GM18511 (cell line): ENCODE results near the gene SEC14L2.
A peak's percentile ranks its signal among the peaks of the same experiment; 100 is the strongest.
"Not testable (repeated sequence)": the region's sequence is repeated elsewhere in the genome, so short reads cannot be mapped to it uniquely, and the experiment has no call there.

Experiments used
- ATAC-seq: cut with Tn5 transposase; IDR thresholded peaks from one replicate; pipeline ENCODE4 v1.9.1; 2021; ENCODE audit warnings: mild to moderate bottlenecking, moderate library complexity; ENCODE audit not compliant: unreplicated experiment

SEC14L2 gene

DNA sequence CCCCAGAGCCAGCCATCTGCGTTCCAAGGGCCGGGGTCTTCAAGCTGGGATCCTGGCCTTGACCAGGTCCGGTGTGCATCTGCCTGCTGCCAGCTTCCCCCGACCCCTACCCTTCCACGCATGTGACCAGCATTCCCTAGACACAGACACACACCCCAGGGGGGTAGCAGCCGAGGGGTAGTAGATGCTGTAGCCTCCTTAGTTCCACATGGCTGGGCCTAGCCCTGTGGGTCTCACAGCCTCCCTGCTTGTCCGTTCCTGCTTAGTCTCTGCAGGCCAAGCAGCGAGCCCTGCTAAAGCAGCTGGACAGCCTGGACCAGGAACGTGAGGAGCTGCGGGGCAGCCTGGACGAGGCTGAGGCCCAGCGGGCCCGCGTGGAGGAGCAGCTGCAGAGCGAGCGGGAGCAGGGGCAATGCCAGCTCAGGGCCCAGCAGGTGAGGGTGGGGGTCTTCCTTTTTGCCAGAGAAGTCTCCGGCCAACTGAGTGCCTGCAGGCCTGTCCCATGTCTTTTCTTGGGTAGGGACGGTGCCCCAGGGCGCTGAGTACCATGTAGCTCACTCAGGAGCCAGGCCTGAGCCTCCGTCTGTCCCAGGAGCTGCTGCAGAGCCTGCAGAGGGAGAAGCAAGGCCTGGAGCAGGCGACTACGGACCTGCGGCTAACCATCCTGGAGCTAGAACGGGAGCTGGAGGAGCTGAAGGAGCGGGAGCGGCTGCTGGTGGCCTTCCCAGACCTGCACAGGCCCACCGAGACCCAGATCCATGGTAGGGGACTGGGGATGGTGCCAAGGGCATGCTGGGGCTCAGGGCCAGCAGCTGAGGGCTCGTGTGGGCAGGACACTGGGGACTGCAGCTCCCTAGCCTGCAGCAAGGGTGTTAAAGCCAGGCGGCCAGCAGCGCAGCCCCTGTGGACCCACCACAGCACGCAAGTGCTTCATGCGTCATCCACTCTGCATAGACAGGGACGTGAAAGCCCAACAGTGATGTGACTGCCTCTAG, 23.2 kb upstream of the SEC14L2 start:
- ATAC-seq, result no peak

DNA sequence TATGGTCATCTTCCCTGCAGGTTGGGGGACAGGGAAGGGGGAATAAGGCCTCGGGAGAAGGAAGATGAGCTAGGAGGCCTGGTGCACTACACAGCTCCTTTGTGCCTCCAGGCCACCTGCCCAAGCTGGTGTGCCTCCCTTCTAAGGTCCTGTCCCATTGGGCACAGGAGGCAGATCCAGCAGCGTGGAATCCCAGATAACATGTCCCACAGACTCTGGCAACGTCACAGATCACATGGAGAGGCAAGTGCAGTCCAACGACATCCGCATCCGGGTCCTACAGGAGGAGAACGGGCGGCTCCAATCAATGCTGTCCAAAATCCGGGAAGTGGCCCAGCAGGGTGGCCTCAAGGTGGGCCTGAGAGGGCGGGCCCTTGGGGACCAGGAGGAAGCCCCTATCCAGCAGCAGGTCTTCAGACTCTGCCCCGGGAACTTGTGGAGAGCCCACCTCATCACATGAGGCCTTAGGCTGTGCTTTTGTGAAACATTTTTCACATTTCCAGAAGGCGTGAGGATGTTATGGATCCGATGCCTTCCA, 21.4 kb upstream of the SEC14L2 start:
- ATAC-seq, result no peak

DNA sequence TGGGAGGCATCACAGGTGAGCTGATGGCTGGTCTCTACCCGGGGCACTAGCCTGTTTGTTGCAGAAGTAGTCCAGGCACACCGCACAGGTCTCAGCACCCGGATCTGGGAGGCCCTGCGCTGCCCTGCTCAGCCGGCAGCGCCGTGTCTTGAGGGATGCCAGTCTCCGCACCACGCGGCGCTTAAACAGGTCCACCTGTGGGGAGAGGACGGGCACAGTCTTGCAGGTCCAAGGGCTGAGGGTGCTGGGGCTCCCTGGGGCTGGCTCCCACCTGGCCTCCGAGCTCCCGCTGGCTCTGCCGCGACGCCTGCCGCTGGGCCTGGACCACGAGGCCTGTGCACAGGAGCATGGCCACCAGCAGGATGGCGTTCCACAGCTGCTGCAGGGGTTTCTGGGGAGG, 16.8 kb upstream of the SEC14L2 start:
- no peak for ATAC-seq

DNA sequence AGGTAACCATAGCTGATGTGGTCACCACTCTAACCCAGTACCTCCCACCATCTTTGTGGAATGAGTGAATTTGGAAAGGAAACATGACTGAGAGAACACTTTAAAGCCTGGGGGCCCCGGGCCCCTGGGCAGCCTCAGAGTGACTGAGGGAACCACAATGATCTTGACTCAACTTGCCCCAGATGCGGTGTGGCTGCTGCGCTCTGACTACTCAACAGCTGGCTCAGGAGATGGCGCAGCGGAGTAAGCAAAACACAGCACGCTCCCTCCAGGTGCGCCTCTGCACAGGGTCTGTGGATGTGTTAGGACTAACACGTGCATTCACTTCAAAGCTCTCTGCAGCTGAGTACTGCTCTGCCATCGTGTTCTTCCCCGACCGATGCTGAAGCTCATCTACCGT, 15.6 kb upstream of the SEC14L2 start:
- ATAC-seq, result no peak

DNA sequence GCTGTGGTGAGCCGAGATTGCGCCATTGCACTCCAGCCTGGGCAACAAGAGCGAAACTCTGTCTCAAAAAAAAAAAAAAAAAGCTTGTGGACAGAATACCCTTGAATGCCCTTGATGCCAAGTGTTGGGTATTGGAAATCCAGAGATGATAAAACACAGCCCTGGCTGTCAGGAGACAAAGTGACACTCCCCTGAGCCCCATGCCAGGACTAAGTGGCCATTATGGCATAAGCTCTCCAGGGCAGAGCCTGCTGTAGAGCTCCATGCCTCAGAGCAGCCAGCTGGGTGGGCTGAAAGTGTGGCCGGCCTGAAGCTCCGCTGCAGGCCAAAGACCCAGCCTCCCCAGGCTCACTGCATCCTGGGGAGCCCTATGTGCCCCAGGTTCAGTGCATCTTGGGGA, 14.5 kb upstream of the SEC14L2 start:
- no peak for ATAC-seq

DNA sequence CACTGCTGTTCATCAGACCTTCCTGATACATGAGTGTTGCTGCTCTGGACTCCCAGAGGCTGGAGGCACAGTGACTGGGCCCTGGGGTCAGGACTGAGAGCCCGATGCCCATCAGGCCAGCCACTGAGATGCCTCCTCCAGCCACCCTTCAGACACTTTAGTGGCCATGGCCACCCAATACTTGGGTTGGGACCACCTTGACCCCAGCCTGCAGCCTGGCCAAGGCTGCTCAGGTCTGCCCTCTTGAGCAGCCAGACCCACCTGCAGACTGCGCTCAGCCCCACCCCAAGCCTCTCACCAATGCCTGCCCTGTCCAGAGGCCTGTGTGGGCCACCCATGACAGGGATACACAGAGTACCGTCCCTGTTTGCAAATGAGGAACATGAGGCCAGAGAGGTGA, 13.8 kb upstream of the SEC14L2 start:
- no peak for ATAC-seq

DNA sequence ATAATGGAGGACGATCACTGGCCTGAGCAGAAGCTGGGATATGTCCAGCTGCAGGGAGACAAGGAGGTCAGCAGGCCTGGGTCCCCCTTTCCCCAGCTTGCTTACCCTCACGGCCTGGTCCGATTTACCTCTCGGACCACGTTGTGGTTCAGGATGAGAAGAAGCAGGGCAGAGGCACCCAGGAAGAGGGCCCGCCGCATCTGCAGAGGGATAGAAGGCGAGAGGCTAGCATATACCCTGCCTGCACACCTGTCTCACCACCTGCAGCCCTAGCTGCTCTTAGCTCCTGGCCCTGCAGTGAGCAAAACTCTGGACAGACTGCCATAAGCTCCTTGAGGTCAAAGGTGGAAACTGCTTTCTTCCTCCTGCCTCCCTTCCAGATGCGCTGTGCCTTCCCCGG, 10.9 kb upstream of the SEC14L2 start:
- no peak for ATAC-seq

DNA sequence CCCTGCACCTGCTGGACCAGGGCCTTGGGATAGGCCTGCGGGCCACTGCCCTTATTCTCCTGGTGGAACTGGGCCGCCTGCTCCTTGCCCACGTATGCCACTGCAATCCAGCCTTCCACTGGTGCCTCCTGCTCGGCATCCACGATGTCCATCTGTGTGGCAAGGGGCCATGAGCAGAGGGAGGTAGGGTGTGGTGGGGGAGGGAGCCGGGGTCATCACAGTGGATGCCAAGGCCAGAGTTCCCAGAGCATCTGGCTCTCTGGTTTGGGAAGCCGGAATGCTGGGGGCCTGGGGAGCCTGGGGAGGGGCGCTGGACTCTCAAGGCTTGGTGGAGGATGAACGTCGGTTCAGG, 10.2 kb upstream of the SEC14L2 start:
- peak; percentile 6 for ATAC-seq

DNA sequence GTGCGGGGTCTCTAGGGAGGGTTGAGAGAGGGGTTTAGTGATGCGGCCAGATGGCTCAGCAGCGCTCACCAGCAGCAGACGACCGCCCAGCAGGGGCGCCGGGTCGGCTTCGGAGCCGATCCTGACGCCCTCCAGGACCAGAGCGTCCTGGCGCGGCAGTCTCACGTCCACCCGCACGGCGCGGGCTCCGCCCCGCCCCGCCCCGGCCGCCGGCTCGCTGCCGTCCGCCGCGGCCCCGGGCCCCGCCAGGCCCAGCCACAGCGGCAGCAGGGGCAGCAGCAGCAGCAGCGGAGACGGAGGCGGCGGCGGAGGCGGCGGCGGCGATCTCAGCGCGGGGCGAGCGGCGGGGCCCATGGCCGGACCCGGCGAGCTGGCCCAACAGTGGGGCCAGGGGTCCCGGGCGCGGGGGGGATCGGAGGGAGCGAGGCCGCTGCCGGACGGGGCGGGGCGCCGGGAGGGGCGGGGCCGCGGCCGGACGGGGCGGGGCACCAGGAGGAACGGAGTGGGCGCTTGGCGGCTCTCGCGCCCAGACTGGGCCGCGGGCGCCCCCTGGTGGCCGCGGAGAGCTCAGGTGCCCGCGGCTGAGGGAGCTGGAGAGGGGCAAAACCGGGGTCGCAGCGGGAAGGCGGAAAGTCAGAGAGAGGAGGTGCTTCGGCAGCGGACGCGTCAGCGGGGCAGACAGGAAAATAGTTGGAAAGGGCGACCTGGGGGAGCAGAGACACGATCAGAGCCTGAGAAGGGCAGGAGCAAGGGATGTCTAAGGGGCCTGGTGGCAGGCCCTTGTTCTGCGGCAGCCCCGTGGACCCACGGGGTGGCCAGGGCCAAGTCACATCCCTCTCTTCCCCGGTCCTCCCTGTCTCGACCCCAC, 9.6 kb upstream of the SEC14L2 start, which contains the start of gene RNF215:
Gene RNF215 (minus strand): TSS at position 452 of the 868 bp plus-strand sequence. CDS start 98 bp downstream, at position 354.
- peak; percentile 64 for ATAC-seq

DNA sequence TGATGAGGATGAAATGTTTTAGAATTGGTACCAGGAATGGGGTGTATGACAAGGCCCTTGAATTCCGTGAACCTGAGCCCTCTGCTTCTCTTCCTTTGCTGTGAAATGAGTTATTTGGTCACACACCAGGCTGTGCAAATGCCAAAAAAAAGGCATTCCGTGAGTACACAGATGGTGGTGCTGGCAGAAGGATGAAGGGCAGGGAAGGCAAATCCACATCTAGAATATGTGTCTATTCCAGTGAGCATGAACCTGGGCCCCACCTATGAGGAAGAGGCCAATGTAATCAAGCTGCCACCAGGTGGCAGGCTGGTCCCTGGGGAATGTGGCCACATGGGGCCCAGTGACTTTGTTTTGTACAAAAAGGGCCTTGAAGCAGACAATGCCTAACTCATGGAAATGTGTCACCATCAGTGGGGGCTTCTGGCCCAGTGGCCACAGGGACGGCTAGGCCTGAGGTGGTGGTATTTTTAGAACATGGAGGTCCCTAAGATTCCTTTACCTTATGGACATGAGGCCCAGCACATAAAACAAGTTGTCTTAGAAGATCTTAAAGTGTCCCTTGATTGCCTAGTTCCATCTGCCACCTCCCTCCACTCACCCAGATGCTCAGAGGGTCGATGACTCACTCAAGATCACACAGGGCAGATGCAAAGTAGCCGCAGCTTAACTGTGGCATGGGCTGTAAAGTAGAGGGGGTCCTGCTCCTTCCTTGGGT, 5.7 kb upstream of the SEC14L2 start:
- ATAC-seq, result no peak

DNA sequence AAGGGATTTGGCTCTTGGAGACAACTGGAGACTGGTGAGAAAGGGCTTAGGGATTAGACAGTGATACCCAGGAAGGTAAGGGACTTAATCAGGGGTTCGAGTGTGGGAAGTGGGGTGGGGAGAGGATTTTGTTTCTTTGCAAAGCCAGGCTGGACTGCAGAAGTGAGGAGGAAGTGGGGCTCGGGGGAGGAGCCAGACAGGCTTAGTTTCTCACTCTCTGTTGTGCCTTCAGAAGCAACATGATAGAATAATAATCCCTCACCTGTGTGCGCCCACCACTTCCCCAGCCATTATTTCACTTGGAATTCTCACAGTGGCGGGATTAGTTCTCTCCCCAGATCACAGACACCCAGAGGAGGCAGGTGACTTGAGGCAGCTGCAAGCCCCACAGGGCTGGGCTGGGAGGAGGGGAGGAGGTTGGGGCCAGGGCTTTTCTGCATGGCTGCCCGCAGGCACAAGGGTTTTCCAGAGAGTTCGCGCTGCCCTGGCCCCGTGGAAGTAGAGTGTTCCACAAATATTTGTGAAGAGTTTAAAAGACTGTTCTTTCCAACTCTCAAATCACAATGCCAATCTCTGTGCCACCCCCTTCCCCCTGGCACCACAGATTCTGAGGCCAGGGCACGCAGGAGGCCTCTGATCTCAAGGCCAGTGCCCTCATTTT, 4.0 kb upstream of the SEC14L2 start:
- no peak for ATAC-seq

DNA sequence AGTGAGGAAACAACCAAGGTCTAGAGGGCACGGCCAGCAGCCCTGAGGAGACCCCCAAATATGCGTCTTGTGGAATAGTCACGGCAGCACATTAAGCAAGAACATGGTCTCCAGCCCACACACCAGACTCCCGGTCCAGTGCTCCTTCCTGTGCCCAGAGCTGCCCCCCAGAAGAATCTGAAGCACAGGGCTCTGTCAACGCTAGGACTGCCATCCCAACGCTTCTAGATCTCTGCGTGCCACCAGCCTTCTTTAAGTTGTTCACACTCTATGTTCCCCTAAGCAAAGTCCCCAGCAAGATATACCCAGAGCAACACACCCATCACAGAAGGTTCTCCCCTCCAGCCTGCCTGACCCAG, 3.5 kb upstream of the SEC14L2 start:
- ATAC-seq, result no peak

DNA sequence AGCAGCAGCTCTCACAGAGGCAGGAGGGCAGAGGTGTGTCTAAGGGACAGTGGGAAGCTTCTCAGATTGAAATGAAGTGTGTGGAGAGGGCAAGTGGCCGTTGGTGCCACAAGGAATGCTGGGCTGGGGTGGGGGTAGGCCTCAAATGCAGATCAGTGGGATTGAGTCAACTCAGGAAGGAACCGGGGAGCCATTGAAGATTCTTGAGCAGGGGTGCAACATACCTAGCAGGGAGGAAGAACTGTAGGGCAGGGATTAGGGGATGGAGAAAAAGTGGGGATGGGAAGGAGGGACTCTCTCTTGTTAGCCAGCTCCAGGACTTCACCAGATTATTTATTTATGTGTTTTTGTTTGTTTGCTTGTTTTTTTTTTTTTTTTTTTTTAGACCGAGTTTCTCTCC, 2.9 kb upstream of the SEC14L2 start:
- no peak for ATAC-seq

DNA sequence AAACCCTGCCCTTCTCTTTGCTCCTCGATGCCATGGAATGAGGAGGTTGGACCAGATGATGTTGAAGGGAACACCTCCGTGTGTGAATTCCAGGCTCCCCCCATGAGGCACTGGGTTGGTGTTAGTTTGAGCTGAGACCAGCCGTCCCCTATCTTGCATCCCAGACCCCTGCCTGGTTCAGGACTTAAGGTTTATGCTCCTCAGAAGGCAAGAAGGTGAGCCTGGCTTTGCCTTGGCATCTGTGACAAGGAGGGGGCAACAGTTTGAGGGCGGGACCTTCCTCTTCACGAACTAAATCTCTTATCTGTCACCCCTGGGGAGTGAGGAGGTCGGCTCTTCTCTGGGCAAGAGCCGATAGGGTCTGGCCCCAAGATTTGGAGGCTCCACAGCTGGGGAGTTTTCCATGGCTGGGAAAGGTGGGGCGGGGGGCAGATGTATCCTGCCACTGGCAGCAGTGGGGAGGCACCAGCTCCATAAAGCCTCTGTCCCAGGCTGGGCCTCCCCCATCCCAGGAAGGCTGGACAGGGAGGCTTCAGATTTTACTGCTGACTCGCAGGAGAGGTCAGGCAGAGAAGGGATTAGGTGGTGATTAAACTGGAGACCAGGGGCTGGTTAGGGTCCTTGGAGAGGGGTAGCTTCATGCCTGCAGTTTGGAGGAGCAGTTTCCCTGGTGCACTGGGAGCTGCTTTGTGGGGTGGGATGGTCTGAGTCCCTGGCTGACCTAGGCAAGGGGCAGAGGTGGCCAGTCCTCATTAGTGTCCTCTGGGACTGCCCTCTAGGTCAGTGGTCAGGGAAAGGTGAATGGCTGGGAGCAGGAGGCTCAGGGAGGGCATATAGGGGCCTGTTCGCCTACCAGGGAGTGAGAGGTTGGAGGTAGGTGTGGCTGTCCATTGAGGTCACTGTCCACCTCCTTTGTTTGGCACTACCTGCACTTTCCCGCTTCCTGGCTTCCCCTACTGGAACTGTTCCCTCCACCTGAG, 1.1 kb downstream of the SEC14L2 start:
- no peak for ATAC-seq

DNA sequence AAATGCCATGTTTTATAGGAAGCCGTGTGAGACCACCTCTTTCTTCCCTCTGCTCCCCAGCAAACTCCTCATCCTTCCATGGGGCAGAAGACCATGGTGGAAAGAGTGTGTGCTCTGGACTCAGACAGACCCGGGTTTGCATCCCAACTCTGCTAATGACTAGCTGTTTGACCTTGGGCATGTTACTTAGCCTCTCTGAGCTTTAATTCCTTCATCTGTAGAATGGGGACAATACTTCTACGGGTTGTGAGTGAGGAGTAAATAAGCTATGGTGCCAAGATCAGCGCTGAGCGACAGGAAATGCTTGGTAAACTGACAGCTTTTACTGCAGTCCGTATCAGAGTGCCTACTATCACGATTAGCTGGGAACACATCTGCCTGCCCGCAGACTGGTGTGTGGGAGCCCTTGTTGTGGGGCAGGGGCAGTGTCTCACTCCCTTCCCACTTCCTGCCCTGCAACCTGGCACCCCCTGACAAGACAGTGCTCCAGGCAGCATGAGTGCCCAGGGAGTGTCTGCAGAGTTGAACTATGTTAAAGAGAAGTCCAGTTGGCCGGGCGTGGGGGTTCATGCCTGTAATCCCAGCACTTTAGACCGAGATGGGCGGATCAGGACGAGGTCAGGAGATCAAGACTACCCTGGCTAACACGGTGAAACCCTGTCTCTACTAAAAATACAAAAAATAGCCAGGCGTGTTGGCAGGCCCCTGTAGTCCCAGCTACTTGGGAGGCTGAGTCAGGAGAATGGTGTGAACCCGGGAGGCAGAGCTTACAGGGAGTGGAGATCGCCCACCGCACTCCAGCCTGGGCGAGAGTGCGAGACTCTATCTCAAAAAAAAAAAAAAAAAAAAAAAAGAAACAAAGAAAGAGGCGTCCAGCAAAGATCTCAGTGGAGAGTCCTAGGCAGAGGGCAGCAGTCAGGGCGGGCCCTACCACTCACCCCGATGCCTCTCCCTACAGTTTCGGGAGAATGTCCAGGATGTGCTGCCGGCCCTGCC, 2.2 kb downstream of the SEC14L2 start:
- ATAC-seq, result no peak

DNA sequence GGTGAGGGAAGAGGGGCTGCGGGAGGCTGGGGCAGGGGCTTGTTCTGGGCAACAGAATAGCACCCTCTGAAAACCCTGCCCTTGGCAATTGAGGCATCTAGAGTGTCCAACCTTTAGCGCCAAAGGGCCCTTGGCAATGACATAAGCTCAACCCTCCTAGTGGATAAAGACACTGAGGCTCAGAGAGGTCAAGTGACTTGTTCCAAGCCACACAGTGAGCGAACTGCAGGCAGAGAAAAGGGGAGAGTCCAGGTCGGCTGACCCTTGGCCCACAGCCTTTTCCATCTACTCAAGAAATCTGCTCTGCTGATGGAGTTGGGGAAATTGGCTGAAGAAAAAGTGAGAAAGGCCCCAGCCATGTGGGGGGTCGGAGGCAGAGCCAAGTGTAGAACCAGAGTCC, 2.9 kb downstream of the SEC14L2 start:
- no peak for ATAC-seq

DNA sequence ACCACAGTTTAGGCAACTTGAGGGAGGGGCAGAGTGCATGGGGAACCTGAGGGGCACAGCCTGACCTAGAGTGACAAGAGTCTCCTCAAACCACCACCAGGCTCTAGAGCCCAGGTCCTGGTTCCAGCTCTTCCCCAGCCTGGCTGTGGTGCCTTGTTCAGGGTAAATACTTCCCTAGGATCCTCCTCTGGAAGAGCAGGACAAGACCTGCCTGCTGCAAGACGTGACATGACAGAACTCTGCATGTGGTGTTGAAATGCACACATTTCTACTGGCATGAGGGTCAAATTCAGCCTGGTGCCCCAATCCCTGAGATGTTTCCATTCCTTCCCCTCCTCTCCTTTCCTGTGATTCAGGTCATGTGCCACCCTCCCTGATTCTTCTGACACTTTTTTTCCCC, 3.3 kb downstream of the SEC14L2 start:
- no peak for ATAC-seq

DNA sequence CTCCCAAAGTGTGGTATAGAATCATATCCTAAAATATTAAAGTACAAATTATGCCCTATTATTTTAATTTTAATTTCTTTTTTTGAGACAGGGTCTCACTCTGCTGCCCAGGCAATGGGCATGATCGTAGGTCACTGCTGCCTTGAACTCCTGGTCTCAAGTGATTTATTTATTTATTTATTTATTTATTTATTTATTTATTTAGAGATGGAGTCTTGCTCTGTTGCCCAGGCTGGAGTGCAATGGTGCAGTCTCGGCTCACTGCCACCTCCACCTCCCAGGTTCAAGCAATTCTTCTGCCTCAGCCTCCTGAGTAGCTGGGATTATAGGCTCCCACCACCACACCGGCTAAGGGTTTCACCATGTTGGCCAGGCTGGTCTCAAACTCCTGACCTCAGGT, 4.2 kb downstream of the SEC14L2 start:
- not testable (repeated sequence) for ATAC-seq
